Kidney epithelial cell (primary cell): Measurements from ENCODE around the gene DLG2. TPM values are rescaled to one million over a fixed set of nuclear protein-coding genes. Genes with fewer than 3 reads are reported as not detected.

Source experiments
- DNase-seq: peaks from one replicate; pipeline ENCODE4 v3.0.0-alpha.2; 2010; ENCODE audit warnings: low read depth
- H3K27me3 ChIP-seq: 2 replicates; pipeline ENCODE4 v1.6.0; 2011; ENCODE audit warnings: low read length; ENCODE audit not compliant: control insufficient read depth, insufficient read depth
- H3K36me3 ChIP-seq: 2 replicates; pipeline ENCODE4 v1.5.1; 2011; ENCODE audit warnings: low read length; ENCODE audit not compliant: control insufficient read depth, insufficient read depth
- H3K4me3 ChIP-seq: 2 replicates; pipeline ENCODE4 v1.5.1; 2011; ENCODE audit warnings: low read depth, mild to moderate bottlenecking, control low read depth, low read length
- total RNA-seq: library from RNA; depleted of rRNA; stranded (reverse); fragments of >200 nt; gene quantifications from 2 replicates; pipeline ENCODE4 v1.2.3, GENCODE V29; 2015
- TF ChIP-seq, protein P1 (sequence below): IDR thresholded peaks from 2 replicates; pipeline ENCODE4 v1.5.1; 2011; ENCODE audit warnings: mild to moderate bottlenecking, moderate library complexity, low read length, control low read depth, inconsistent platforms; ENCODE audit not compliant: insufficient read depth, poor library complexity, severe bottlenecking

The DLG2 gene
- total RNA-seq, 1 donor from 2014 or later, result 0.75 TPM

DNA sequence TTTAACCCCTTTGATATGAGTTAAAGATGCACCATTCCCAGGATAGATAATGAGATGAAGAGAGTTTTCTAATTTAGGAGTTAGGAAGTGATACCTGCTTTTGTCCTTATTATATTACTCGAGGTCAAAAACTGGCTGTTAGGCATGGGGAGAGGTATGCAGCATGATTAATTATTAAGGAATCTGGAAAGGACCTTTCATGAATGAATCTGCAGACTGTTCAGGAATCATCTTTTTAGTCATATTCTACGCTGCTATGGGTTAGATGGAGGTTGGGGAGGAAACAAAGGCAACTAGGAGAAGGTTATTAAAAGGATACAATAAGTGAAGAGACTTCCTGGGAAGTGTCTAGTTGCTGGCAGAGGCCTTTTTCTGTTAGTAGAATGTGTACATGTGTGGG lies 1848.5 kb downstream of the DLG2 start:
- TF ChIP-seq, protein P1, sequence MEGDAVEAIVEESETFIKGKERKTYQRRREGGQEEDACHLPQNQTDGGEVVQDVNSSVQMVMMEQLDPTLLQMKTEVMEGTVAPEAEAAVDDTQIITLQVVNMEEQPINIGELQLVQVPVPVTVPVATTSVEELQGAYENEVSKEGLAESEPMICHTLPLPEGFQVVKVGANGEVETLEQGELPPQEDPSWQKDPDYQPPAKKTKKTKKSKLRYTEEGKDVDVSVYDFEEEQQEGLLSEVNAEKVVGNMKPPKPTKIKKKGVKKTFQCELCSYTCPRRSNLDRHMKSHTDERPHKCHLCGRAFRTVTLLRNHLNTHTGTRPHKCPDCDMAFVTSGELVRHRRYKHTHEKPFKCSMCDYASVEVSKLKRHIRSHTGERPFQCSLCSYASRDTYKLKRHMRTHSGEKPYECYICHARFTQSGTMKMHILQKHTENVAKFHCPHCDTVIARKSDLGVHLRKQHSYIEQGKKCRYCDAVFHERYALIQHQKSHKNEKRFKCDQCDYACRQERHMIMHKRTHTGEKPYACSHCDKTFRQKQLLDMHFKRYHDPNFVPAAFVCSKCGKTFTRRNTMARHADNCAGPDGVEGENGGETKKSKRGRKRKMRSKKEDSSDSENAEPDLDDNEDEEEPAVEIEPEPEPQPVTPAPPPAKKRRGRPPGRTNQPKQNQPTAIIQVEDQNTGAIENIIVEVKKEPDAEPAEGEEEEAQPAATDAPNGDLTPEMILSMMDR, result no peak
- Histone ChIP-seq H3K36me3 (no peaks in the 10 kb centered on the region), H3K27me3 (no peaks in the 10 kb centered on the region), H3K4me3 (no peak overlapping the region)
- no peak for DNase-seq

DNA sequence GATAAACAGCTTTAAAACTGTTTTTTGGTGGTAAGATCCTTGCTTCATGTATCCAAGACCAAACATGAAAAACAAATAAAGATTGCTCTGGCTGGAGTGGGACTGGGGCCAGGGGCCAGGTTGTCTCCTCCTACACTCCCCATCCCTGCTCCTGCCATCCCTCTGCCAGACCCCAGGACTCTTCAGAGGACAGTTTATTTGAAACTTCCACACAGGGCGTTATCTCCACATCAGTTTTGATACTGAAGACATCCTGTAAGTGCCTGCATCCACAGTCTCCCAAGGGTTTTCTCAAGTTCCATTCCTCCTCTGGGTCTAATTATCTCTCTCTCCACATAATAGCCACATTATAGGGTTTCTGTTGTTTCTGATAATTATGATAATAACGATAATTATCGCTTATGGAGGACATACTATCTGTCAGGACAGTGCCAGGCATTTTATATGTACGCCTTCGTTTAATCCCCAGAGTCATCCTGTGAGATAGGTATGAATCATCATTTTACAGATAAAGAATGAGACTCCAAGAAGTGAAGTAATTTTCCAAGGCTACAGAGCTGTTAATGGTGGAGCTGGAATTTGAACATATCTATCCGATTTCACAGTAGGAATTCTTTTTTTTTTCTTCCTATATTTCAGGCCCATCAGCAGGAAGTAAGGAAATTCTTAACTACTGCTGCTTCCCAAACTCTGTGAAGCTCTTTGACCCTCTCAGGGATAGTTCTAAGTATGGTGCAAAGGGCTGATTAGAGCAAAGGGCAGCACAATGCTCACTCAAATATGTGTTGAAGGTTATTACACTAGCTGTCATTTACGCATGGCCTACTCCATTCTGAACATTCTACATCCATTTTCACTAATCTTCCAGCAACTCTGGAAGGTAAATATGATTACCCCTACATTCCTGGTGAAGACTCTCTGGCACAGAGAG lies 1852.9 kb downstream of the DLG2 start:
- TF ChIP-seq, protein P1, result no peak
- no peaks in the 10 kb centered on the region for H3K27me3 ChIP-seq
- no peak for DNase-seq

DNA sequence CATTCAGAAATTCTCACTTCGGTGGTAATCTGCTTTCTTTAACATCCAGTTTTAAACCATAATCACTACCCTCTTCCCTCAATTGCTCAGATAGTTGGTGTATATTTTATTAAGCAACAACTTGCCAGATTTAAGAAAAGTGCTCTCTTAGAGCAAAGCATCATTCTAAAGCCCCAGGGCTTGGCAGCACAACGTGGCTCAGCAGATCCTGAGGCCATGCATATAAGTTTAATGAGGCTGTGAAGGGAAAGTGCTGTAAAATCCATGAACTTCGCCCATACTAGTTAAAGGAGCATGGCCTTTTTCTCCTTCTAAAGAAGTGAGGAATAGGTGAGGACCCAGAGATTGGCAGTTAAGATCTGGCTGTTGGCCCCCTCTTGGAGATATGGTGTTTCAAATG lies 1858.7 kb downstream of the DLG2 start:
- Histone ChIP-seq H3K4me3 (no peak overlapping the region), H3K36me3 (no peaks in the 10 kb centered on the region), H3K27me3 (no peaks in the 10 kb centered on the region)
- TF ChIP-seq, protein P1, result no peak
- no peak for DNase-seq

More for the DNA sequence above, 1852.9 kb downstream of the DLG2 start:
- Histone ChIP-seq H3K4me3 (no peak overlapping the region), H3K36me3 (no peaks in the 10 kb centered on the region)

DNA sequence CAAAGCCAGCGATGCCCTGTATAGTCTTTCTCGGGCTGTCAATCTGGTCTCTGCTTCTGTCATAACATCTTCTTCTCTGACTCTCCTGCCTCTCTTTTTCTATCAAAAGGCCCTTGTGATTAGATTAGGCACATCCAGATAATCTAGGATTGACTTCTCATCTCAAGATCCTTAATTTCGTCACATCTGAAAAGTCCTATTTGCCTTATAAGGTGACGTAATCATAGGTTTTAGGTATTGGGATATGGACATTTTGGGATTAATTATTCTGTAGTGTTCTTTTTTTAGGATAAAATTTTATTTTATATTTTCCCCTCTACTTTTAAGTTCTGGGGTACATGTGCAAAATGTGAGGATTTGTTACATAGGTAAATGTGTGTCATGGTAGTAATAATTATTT lies 1860.2 kb downstream of the DLG2 start:
- Histone ChIP-seq H3K4me3 (no peak overlapping the region), H3K36me3 (no peaks in the 10 kb centered on the region), H3K27me3 (no peaks in the 10 kb centered on the region)
- no peak for DNase-seq
- TF ChIP-seq, protein P1, result no peak

DNA sequence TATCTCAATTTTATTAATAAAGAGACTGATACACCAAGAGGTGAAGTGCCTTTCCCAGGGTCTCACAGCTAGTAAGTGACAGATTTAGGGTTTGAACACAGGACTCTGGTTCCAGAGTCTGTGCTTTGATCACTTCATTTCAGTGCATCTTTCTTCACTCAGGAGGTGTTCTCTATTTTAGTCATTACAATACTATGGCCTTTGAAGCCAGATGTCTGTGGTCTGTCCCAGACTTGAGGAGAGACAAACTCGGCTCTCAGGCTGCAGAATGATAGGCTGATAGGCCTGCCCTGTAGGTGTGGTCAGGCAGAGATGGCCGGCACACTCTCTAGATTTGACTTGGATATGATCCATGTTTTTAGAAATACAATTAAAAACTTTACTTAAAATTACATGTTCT lies 1862.5 kb downstream of the DLG2 start:
- H3K36me3 ChIP-seq, result no peaks in the 10 kb centered on the region
- TF ChIP-seq, protein P1, result no peak
- H3K4me3 ChIP-seq, result no peak overlapping the region
- DNase-seq, result no peak
- H3K27me3 ChIP-seq, result no peaks in the 10 kb centered on the region
